Measurements from ENCODE around the gene HERC6. TPM values are rescaled to one million over a fixed set of nuclear protein-coding genes. Genes with fewer than 3 reads are reported as not detected.

HERC6 gene
- total and polyA plus RNA-seq, 2 experiments from 2014 or later = 7.7 to 11.5 TPM

GRCh38 chr4:88456670-88457306, 78.1 kb downstream of the HERC6 start, which contains the start of gene HERC5:
TSS of gene HERC5 (plus strand) at chr4:88457119. CDS start at chr4:88457270, 151 bp downstream.
- Histone ChIP-seq H3K4me1 (ENCODE audit: low read depth) (no peaks in the 10 kb centered on the region), H3K27ac (no peak within 1 kb of the TSS), H3K9me3 (ENCODE audit: low read depth) (no peaks in the 10 kb centered on the region), H3K27me3 (peaks cover 26% of the 10 kb centered on the region), H3K36me3 (no peaks in the 10 kb centered on the region), H3K4me3 (peak within 1 kb of the TSS; percentile 32)
- peak; percentile 89 to 95 for DNase-seq (ENCODE audit: low read depth in 1 of 2, low spot score in 1 of 2)
- peak; percentile 63 for TF ChIP-seq CTCF (IDR thresholded peaks at IDR 0.05; ENCODE audit: low read depth, low read length)

GRCh38 chr4:88457307-88458103, 78.9 kb downstream of the HERC6 start:
- TF ChIP-seq CTCF (IDR thresholded peaks at IDR 0.05; ENCODE audit: low read depth, low read length) = no peak

GRCh38 chr4:88458104-88458740, 79.6 kb downstream of the HERC6 start:
- Histone ChIP-seq H3K4me3 (no peak overlapping the region), H3K27me3 (peaks cover 26% of the 10 kb centered on the region), H3K27ac (no peak overlapping the region), H3K4me1 (ENCODE audit: low read depth) (no peaks in the 10 kb centered on the region), H3K9me3 (ENCODE audit: low read depth) (no peaks in the 10 kb centered on the region), H3K36me3 (no peaks in the 10 kb centered on the region)
- no peak for TF ChIP-seq CTCF (IDR thresholded peaks at IDR 0.05; ENCODE audit: low read depth, low read length)
- DNase-seq (ENCODE audit: low read depth in 1 of 2, low spot score in 1 of 2) = no peak

More at GRCh38 chr4:88457307-88458103, 78.9 kb downstream of the HERC6 start:
- Histone ChIP-seq H3K4me1 (ENCODE audit: low read depth) (no peaks in the 10 kb centered on the region), H3K36me3 (no peaks in the 10 kb centered on the region), H3K9me3 (ENCODE audit: low read depth) (no peaks in the 10 kb centered on the region), H3K27ac (no peak overlapping the region), H3K27me3 (peaks cover 26% of the 10 kb centered on the region), H3K4me3 (peak overlapping the region; percentile 32)
- peak; percentile 25 to 66 for DNase-seq (ENCODE audit: low read depth in 1 of 2, low spot score in 1 of 2)

- no peak overlapping the region for H3K4me3 ChIP-seq
- no peak overlapping the region for H3K27ac ChIP-seq
- H3K9me3 ChIP-seq (ENCODE audit: low read depth) = no peaks in the 10 kb centered on the region
- H3K36me3 ChIP-seq = no peaks in the 10 kb centered on the region
- no peak for DNase-seq (ENCODE audit: low read depth in 1 of 2, low spot score in 1 of 2)
- TF ChIP-seq CTCF (IDR thresholded peaks at IDR 0.05; ENCODE audit: low read depth, low read length) = no peak
- H3K27me3 ChIP-seq = no peaks in the 10 kb centered on the region
- H3K4me1 ChIP-seq (ENCODE audit: low read depth) = no peaks in the 10 kb centered on the region
These were observed 87.1 kb downstream of the HERC6 start for GRCh38 chr4:88465653-88466192.

- DNase-seq (ENCODE audit: low read depth in 1 of 2, low spot score in 1 of 2) = no peak
These were observed 88.7 kb downstream of the HERC6 start for GRCh38 chr4:88467392-88467791.

More at GRCh38 chr4:88467392-88467791, 88.7 kb downstream of the HERC6 start:
- Histone ChIP-seq H3K27ac (no peak overlapping the region), H3K4me1 (ENCODE audit: low read depth) (no peaks in the 10 kb centered on the region), H3K9me3 (ENCODE audit: low read depth) (no peaks in the 10 kb centered on the region), H3K27me3 (no peaks in the 10 kb centered on the region), H3K4me3 (no peak overlapping the region), H3K36me3 (no peaks in the 10 kb centered on the region)
- TF ChIP-seq CTCF (IDR thresholded peaks at IDR 0.05; ENCODE audit: low read depth, low read length) = no peak

All from cardiac muscle cell (in vitro differentiated cells and primary cell).